LoVo (cell line): ENCODE results near the gene OR6X1.
"Not testable (repeated sequence)": the region's sequence is repeated elsewhere in the genome, so short reads cannot be mapped to it uniquely, and the experiment has no call there.

ENCODE experiments used
- DNase-seq: peaks from one replicate; pipeline ENCODE4 v3.0.0-alpha.2; 2016; ENCODE audit warnings: low spot score

Gene OR6X1

GRCh38 chr11:123753110-123753509 lies 1.2 kb downstream of the OR6X1 start:
- no peak for DNase-seq

- DNase-seq = no peak
Observed at GRCh38 chr11:123751781-123752180, 2.5 kb downstream of the OR6X1 start.

DNA sequence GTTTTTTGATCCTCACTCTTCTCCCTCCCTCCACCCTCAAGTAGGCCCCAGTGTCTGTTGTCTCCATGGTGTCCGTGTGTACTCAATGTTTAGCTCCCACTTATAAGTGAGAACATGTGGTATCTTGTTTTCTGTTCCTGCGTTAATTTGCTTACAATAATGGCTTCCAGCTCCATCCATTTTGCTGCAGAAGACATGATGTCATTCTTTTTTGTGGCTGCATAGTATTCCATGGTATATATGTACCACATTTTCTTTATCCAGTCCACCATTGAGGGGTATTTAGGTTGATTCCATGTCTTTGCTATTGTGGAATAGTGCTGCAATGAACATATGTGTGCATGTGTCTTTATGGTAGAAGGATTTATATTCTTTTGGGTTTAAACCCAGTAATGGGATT lies 6.0 kb downstream of the OR6X1 start:
- DNase-seq = not testable (repeated sequence)

DNA sequence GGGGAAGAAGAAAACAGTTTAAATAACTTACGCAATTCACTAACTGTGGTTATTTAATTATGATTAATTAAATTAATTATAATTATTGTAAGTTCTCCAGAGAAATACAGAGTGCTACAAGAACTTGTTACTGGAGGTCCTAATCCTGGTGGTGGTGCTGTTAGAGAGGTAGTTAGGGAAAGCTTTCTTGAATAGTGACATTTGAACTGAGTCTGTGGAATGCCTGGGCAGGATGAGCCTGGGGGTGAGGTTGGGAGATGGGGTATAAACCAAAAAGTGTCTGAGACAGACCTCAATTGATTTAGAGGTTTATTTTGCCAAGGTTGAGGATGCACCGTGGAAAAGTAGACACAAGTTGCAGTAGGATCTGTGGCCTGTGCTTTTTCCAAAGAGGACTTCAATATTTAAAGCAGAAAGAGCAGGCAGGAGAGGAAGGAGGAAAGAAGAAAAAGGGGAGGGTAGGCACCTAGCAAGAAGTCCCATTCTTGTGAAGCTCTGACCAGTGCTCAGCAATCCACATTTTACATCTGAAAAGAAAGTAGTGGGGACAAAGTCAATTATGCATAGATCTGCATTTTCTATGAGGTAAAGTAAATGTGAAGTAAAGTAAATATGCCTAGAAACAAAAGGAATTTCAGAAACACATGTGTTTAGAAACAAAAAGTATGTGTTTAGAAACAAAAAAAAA lies 8.4 kb downstream of the OR6X1 start:
- no peak for DNase-seq

DNA sequence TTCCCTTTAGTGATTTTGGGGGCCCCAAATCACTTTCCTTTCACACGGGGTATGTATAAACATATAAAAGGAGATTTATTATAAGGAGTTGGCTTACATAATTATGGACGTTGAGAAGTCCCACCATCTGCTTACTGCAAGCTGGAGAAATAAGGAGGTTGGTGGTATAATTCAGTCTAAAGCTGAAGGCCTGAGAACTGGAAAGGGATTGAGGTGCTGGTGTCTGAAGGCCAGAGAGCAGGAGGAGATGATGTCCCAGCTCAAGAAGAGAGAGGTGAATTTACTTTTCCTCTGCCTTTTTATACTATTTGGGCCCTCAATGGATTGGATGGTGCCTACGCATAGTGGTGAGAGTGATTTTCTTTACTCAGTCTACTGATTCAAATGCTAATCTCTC lies 11.6 kb downstream of the OR6X1 start:
- no peak for DNase-seq

- no peak for DNase-seq
Observed at GRCh38 chr11:123742031-123742723, 12.1 kb downstream of the OR6X1 start.

DNA sequence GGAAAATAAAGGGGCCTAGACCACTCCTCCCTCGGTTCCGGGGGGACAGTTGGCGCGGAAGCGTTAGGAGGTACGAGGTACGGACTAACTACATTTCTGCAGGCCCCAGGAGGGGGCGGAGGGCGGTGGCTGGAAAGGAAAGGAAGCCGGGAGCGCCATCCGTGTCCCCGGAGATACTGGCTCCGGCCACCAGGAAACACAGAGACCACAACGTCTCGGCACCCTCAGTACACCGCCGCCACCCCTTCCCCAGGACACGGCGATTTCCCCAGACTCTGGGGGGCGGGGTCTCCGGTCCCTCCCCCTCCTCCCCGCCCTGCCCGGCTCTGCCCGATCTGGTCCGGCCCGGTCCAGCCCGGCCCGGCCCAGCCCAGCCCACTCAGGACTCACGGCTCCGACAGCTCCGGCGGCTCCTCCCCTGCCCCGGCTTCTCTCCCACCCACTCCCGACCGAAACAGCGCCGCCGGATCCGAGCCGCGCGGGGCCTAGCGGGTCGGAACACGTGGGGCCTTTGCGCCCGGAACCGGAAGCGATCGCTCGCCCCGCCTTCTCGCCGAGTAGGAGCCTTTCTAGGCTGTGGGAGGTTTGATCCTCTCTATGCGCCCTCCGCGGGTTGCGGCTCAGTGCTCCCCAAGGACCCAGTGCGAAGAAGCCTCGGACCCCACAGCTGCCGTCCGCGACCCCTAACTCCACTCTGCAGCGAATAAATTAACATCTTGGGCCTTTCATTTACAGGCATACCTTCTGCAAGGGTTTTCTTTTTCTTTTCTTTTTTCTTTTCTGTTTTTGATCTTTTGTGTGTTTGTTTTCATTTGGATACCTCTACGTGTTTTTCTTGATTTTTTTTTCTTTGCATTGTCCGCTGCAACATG lies 12.9 kb downstream of the OR6X1 start, which contains the start of gene ZNF202:
TSS of gene ZNF202 (minus strand) at position 502 of the 872 bp plus-strand sequence. CDS start 10,772 bp downstream, outside the sequence.
- DNase-seq = peak; percentile 90

GRCh38 chr11:123740787-123741158 lies 13.5 kb downstream of the OR6X1 start:
- DNase-seq = no peak

GRCh38 chr11:123738374-123738773 lies 15.9 kb downstream of the OR6X1 start:
- no peak for DNase-seq

- DNase-seq = no peak
Observed at GRCh38 chr11:123736769-123737168, 17.5 kb downstream of the OR6X1 start.

DNA sequence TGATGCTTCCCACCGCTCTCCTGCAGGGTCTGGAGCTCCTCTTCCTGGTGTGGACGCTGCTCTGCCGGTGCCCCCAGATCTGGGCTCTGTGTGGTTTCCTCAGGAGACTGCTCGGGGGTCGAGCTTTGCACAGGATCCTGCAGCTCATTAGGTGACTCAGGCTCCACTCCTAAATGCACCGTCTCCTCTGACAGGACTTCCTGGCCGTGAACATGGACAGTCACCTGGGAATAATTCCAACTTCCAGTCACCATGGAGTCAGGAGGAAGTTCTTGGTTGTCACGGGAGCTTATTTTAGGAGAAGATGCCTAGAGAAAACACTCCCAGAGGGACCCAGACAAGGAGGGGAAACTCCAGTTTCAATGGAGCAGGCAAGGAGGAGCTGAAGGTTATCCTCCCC lies 24.7 kb downstream of the OR6X1 start:
- no peak for DNase-seq

- DNase-seq = no peak
Observed at GRCh38 chr11:123725995-123726655, 28.2 kb downstream of the OR6X1 start.

- no peak for DNase-seq
Observed at GRCh38 chr11:123719452-123719851, 34.9 kb downstream of the OR6X1 start.

- DNase-seq = no peak
Observed at GRCh38 chr11:123718469-123718868, 35.8 kb downstream of the OR6X1 start.

DNA sequence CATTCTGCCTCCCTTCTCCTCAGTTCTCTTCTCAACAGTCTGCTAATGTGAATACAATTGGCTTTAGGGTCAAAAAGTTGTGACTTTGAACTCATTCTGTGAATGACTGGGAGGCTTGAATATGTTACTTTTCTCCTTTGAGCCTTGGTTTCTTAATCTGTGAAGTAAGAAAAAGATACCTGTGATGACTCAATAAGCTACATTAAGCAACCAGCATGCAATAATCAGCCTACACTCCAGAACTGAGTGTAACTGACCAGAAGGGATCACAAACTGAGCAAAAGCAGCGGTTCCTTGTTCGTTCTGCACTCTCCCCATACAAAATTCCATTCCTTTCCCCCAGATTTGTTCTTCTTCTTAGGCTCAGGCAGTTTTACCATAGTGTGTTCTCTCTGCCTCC lies 36.3 kb downstream of the OR6X1 start:
- DNase-seq = no peak

DNA sequence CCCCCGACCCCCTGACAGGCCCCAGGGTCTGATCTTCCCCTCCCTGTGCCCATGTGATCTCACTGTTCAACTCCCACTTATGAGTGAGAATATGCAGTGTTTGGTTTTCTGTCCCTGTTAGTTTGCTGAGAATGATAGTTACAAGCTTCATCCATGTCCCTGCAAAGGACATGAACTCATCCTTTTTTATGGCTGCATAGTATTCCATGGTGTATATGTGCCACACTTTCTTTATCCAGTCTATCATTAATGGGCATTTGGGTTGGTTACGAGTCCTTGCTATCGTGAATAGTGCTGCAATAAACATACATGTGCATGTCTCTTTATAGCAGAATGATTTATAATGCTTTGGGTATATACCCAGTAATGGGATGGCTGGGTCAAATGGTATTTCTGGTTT lies 41.7 kb downstream of the OR6X1 start:
- DNase-seq = not testable (repeated sequence)

DNA sequence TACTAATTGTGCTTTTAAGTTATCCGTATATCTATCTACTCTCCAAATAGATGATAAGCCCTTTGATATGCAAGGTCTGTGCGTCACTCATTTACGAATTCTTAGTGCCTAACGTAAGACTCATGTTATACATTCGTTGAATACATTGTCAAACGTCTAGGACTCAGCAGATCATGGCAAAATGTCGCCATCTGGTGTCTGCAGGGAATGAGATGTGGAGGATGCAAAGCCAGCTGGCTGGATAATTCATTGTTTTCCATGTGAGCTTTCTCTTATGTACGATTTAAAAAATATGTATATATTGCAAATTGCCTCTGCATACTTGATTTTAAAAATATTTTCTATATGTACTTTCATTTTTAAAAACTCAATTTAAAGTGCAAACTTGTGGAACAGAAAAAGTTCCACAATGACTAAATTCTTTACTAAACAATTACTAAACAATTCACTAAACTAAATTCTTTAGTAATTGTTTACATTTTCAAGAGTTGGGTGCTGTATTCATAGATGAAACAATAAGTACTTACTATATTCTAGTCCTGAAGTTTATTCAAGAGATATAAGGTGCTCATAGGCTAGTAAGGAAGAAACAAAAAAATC lies 46.6 kb downstream of the OR6X1 start:
- DNase-seq = peak; percentile 69

GRCh38 chr11:123707206-123707605 lies 47.1 kb downstream of the OR6X1 start:
- no peak for DNase-seq

- no peak for DNase-seq
Observed at GRCh38 chr11:123704341-123704740, 50.0 kb downstream of the OR6X1 start.
